H9 (cell line): ENCODE results near the gene SALL3. TPM values are rescaled to one million over a fixed set of nuclear protein-coding genes. Genes with fewer than 3 reads are reported as not detected.

Experiments used
- DNase-seq: peaks from one replicate; pipeline ENCODE4 v3.0.0-alpha.2; 2017
- H2AFZ ChIP-seq: one replicate; pipeline ENCODE4 v1.6.1; 2013; ENCODE audit warnings: mild to moderate bottlenecking, low read length, control low read depth, moderate library complexity
- H2AK5ac ChIP-seq: 2 replicates; pipeline ENCODE4 v1.6.1; 2013; ENCODE audit warnings: low read length, control low read depth, mixed read lengths; ENCODE audit not compliant: insufficient read length
- H2BK120ac ChIP-seq: one replicate; pipeline ENCODE4 v1.6.1; 2013; ENCODE audit warnings: low read depth, mild to moderate bottlenecking, low read length, control low read depth, inconsistent platforms; ENCODE audit not compliant: poor library complexity, severe bottlenecking
- H2BK12ac ChIP-seq: 2 replicates; pipeline ENCODE4 v1.6.1; 2013; ENCODE audit warnings: low read length, control low read depth, mixed read lengths, low read depth; ENCODE audit not compliant: insufficient read length
- H2BK15ac ChIP-seq: 2 replicates; pipeline ENCODE4 v1.6.1; 2013; ENCODE audit warnings: low read depth, low read length, control low read depth
- H2BK20ac ChIP-seq: one replicate; pipeline ENCODE4 v1.6.1; 2013; ENCODE audit warnings: low read depth, mild to moderate bottlenecking, low read length, control low read depth, inconsistent platforms; ENCODE audit not compliant: poor library complexity, severe bottlenecking
- H2BK5ac ChIP-seq: 2 replicates; pipeline ENCODE4 v1.6.1; 2013; ENCODE audit warnings: low read length, control low read depth, mixed read lengths; ENCODE audit not compliant: insufficient read length
- H3K14ac ChIP-seq: 2 replicates; pipeline ENCODE4 v1.6.1; 2013; ENCODE audit warnings: low read length, control low read depth; ENCODE audit not compliant: insufficient read depth
- H3K18ac ChIP-seq: 2 replicates; pipeline ENCODE4 v1.6.1; 2013; ENCODE audit warnings: low read depth, mild to moderate bottlenecking, mixed read lengths, low read length, control low read depth; ENCODE audit not compliant: insufficient read length
- H3K23ac ChIP-seq: 2 replicates; pipeline ENCODE4 v1.6.1; 2013; ENCODE audit warnings: low read length, control low read depth, mixed read lengths, low read depth; ENCODE audit not compliant: insufficient read length
- H3K23me2 ChIP-seq: 2 replicates; pipeline ENCODE4 v1.6.1; 2013; ENCODE audit warnings: low read depth, mild to moderate bottlenecking, mixed read lengths, low read length, control low read depth; ENCODE audit not compliant: insufficient read length, poor library complexity, severe bottlenecking
- H3K27ac ChIP-seq: 2 replicates; pipeline ENCODE4 v1.5.1; 2013; ENCODE audit warnings: low read length, control low read depth, mixed read lengths, low read depth; ENCODE audit not compliant: insufficient read length
- H3K27me3 ChIP-seq: 2 replicates; pipeline ENCODE4 v1.6.1; 2013; ENCODE audit warnings: low read length, control low read depth, inconsistent platforms; ENCODE audit not compliant: insufficient read depth
- H3K4ac ChIP-seq: 2 replicates; pipeline ENCODE4 v1.6.1; 2013; ENCODE audit warnings: low read depth, mild to moderate bottlenecking, control low read depth, inconsistent platforms, low read length, moderate library complexity
- H3K4me1 ChIP-seq: 2 replicates; pipeline ENCODE4 v1.6.1; 2013; ENCODE audit warnings: low read length, control low read depth, inconsistent platforms; ENCODE audit not compliant: insufficient read depth
- H3K4me2 ChIP-seq: 2 replicates; pipeline ENCODE4 v1.6.1; 2013; ENCODE audit warnings: low read length, control low read depth, mixed read lengths; ENCODE audit not compliant: insufficient read length, insufficient read depth
- H3K56ac ChIP-seq: 2 replicates; pipeline ENCODE4 v1.6.1; 2013; ENCODE audit warnings: low read depth, mild to moderate bottlenecking, mixed read lengths, low read length, control low read depth; ENCODE audit not compliant: insufficient read length
- H3K79me1 ChIP-seq: 2 replicates; pipeline ENCODE4 v1.6.1; 2013; ENCODE audit warnings: low read depth, mild to moderate bottlenecking, moderate library complexity, low read length, control low read depth, inconsistent platforms; ENCODE audit not compliant: insufficient read depth, poor library complexity, severe bottlenecking
- H3K79me2 ChIP-seq: 2 replicates; pipeline ENCODE4 v1.6.1; 2013; ENCODE audit warnings: low read length, control low read depth, inconsistent platforms; ENCODE audit not compliant: insufficient read depth
- H3K9ac ChIP-seq: 2 replicates; pipeline ENCODE4 v1.6.1; 2013; ENCODE audit warnings: low read length, control low read depth, mixed read lengths; ENCODE audit not compliant: insufficient read length; ENCODE audit errors: extremely low read depth
- H3K9me3 ChIP-seq: one replicate; pipeline ENCODE4 v1.6.1; 2013; ENCODE audit warnings: low read depth, low read length, inconsistent platforms; ENCODE audit not compliant: control insufficient read depth
- H3T11ph ChIP-seq: one replicate; pipeline ENCODE4 v1.6.1; 2013; ENCODE audit warnings: mild to moderate bottlenecking, low read length, control low read depth, inconsistent platforms
- H4K20me1 ChIP-seq: one replicate; pipeline ENCODE4 v1.6.1; 2013; ENCODE audit not compliant: control insufficient read depth, insufficient read length, insufficient read depth
- H4K5ac ChIP-seq: 2 replicates; pipeline ENCODE4 v1.6.1; 2013; ENCODE audit warnings: low read depth, mild to moderate bottlenecking, mixed read lengths, low read length, control low read depth; ENCODE audit not compliant: insufficient read length
- H4K8ac ChIP-seq: replicated peaks from 2 replicates; pipeline ENCODE4 v1.6.1; 2013; ENCODE audit warnings: low read length, control low read depth, mixed read lengths, low read depth; ENCODE audit not compliant: insufficient read length
- H4K91ac ChIP-seq: 2 replicates; pipeline ENCODE4 v1.6.1; 2013; ENCODE audit warnings: low read depth, mild to moderate bottlenecking, moderate library complexity, mixed read lengths, low read length, control low read depth; ENCODE audit not compliant: insufficient read length
- H3K27ac Mint-ChIP-seq, 3 experiments: 2 replicates in 2 of 3; 3 replicates in 1 of 3; pipeline ENCODE4 v1.8.0; 2020 to 2021; ENCODE audit warnings: mixed read lengths in 3 of 3, mild to moderate bottlenecking in 1 of 3, moderate library complexity in 1 of 3
- H3K27me3 Mint-ChIP-seq: 2 replicates; pipeline ENCODE4 v1.8.0; 2021; ENCODE audit warnings: low read depth, mild to moderate bottlenecking, moderate library complexity, mixed read lengths
- H3K36me3 Mint-ChIP-seq, 3 experiments: 2 replicates in 2 of 3; 3 replicates in 1 of 3; pipeline ENCODE4 v1.8.0; 2020 to 2021; ENCODE audit warnings: low read depth in 3 of 3, mixed read lengths in 3 of 3; ENCODE audit not compliant: insufficient read depth in 1 of 3
- H3K4me1 Mint-ChIP-seq, 2 experiments: 2 replicates each; pipeline ENCODE4 v1.8.0; 2020; ENCODE audit warnings: mixed read lengths in 2 of 2
- H3K4me3 Mint-ChIP-seq, 2 experiments: 2 replicates in 1 of 2; 3 replicates in 1 of 2; pipeline ENCODE4 v1.8.0; 2020 to 2021; ENCODE audit warnings: mild to moderate bottlenecking in 2 of 2, mixed read lengths in 2 of 2, moderate library complexity in 1 of 2
- H3K9me3 Mint-ChIP-seq, 2 experiments: 2 replicates in 1 of 2; 3 replicates in 1 of 2; pipeline ENCODE4 v1.8.0; 2020; ENCODE audit warnings: mild to moderate bottlenecking in 2 of 2, mixed read lengths in 2 of 2, moderate library complexity in 1 of 2
- whole genome bisulfite sequencing: extraction: QIAGEN DNeasy Blood & Tissue Kit; methylation state at CpG from one replicate; pipeline ENCODE4 v1.1.7; 2013; ENCODE audit warnings: missing lambda C conversion rate, low lambda C conversion rate, mixed read lengths; ENCODE audit not compliant: insufficient read length; ENCODE audit errors: extremely low coverage; 5-methylcytosine and 5-hydroxymethylcytosine counted together
- total RNA-seq: library from RNA; stranded (reverse); gene quantifications from 2 replicates; pipeline ENCODE4 v1.2.1, GENCODE V29; 2021
- TF ChIP-seq, protein P1 (sequence below): fragments of 200-600 bp; sonication (generic); conservative IDR thresholded peaks from 3 replicates; pipeline ENCODE4 v1.8.0; 2021; ENCODE audit warnings: antibody characterized with exemption, mild to moderate bottlenecking

SALL3 gene
- total RNA-seq, 1 experiment from 2014 or later = 52.4 TPM

DNA sequence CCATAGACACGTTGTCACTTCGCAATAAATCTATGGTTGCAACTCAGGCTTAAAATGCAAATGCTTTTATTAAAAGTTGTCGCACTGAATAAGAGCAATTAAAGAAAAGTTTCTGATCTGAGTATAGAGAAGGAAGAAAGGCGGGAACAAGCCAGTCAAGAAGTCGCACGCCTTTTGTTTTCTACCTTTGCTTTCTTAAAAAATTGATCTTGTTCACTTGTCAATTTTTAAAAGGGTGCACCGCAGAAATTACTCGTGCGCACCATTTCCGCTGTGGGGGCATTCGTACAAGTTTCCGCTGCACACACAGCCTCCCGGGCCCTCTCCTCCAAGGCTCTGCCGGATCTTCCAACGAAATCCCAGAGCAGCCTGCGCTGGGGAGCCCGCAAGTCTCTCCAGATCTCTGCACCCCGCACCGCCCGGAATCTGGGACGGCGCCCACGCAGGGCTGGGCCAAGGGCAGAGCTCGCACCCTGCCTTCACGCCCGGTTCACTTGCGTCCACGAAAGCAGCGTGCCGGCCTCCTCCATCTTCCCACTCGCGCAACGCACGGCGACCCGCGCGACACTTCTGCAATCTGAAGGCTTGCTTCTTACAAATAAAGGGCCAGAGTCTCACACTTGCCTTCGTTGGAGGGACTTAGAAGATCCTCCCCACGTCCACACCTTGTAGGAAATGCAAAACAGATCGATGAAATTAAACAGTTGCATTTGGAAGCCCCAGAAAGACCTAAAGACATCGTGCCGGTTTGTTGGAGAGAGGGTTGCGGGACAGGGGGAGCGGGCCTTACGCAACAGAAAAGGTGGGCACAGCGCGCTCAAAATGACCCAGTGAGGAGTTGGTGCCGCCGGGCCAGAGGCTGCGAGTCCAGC lies 2.6 kb upstream of the SALL3 start:
- H3K4me1 ChIP-seq = peaks cover 4% of the 10 kb centered on the region; the same call in 1 of the 2 replicates

More for the DNA sequence above, 2.6 kb upstream of the SALL3 start:
- no peak for DNase-seq
- H2AFZ ChIP-seq = no peak overlapping the region
- no peak overlapping the region for H2BK15ac ChIP-seq
- H3K18ac ChIP-seq = no peak overlapping the region
- H3K4ac ChIP-seq = no peak overlapping the region
- H2BK12ac ChIP-seq = no peak overlapping the region
- H3K4me1 Mint-ChIP-seq = peaks cover 30 to 53% of the 10 kb centered on the region in 2 experiments
- H4K5ac ChIP-seq = no peak overlapping the region
- peaks cover 67% of the 10 kb centered on the region for H3K27me3 Mint-ChIP-seq
- peaks cover 0 to 6% (median 4%) of the 10 kb centered on the region in 3 experiments; a peak in 3 of 7 replicates for H3K36me3 Mint-ChIP-seq
- H2BK120ac ChIP-seq = no peak overlapping the region
- H4K91ac ChIP-seq = no peak overlapping the region
- peak overlapping the region in 1 of 3 experiments; percentile 13; a peak in 1 of 7 replicates for H3K27ac Mint-ChIP-seq
- H2BK20ac ChIP-seq = no peak overlapping the region
- peaks cover 54% of the 10 kb centered on the region for H3K27me3 ChIP-seq
- no peak overlapping the region for H3K56ac ChIP-seq
- WGBS = no CpG with 5 or more reads among the region's 51 CpGs
- no peaks in the 10 kb centered on the region for H3K9me3 ChIP-seq
- peaks cover 4 to 6% of the 10 kb centered on the region in 2 experiments; a peak in 2 of 5 replicates for H3K9me3 Mint-ChIP-seq
- H3K27ac ChIP-seq = no peak overlapping the region
- no peak overlapping the region for H3K9ac ChIP-seq
- H4K8ac ChIP-seq = no peak overlapping the region
- H2AK5ac ChIP-seq = no peak overlapping the region
- H3K23me2 ChIP-seq = peaks cover 28% of the 10 kb centered on the region
- H4K20me1 ChIP-seq = no peaks in the 10 kb centered on the region
- no peak overlapping the region for H3T11ph ChIP-seq
- H3K14ac ChIP-seq = no peak overlapping the region; the same call in 1 of the 2 replicates
- TF ChIP-seq, protein P1, sequence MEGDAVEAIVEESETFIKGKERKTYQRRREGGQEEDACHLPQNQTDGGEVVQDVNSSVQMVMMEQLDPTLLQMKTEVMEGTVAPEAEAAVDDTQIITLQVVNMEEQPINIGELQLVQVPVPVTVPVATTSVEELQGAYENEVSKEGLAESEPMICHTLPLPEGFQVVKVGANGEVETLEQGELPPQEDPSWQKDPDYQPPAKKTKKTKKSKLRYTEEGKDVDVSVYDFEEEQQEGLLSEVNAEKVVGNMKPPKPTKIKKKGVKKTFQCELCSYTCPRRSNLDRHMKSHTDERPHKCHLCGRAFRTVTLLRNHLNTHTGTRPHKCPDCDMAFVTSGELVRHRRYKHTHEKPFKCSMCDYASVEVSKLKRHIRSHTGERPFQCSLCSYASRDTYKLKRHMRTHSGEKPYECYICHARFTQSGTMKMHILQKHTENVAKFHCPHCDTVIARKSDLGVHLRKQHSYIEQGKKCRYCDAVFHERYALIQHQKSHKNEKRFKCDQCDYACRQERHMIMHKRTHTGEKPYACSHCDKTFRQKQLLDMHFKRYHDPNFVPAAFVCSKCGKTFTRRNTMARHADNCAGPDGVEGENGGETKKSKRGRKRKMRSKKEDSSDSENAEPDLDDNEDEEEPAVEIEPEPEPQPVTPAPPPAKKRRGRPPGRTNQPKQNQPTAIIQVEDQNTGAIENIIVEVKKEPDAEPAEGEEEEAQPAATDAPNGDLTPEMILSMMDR = no peak
- H3K79me2 ChIP-seq = no peaks in the 10 kb centered on the region
- H3K4me2 ChIP-seq = peak overlapping the region; percentile 64
- H3K79me1 ChIP-seq = no peaks in the 10 kb centered on the region
- H3K4me3 Mint-ChIP-seq = peak overlapping the region; percentile 59 to 85
- H3K23ac ChIP-seq = no peak overlapping the region
- no peak overlapping the region for H2BK5ac ChIP-seq
